HT1080 (cell line): ENCODE data around the gene DNAH3. TPM values are rescaled to one million over a fixed set of nuclear protein-coding genes. Genes with fewer than 3 reads are reported as not detected.
"Not testable (repeated sequence)": the region's sequence is repeated elsewhere in the genome, so short reads cannot be mapped to it uniquely, and the experiment has no call there.

Experiments used
- DNase-seq: peaks from one replicate; pipeline ENCODE4 v3.0.0-alpha.2; 2015; ENCODE audit warnings: low read depth
- total RNA-seq: library from RNA; depleted of rRNA; stranded (reverse); fragments of >200 nt; shearing (Covaris generic); gene quantifications from 2 replicates; pipeline ENCODE4 v1.2.3, GENCODE V29; 2014

DNAH3 gene
- total RNA-seq, 1 experiment from 2014 or later, result 0.05 TPM

DNA sequence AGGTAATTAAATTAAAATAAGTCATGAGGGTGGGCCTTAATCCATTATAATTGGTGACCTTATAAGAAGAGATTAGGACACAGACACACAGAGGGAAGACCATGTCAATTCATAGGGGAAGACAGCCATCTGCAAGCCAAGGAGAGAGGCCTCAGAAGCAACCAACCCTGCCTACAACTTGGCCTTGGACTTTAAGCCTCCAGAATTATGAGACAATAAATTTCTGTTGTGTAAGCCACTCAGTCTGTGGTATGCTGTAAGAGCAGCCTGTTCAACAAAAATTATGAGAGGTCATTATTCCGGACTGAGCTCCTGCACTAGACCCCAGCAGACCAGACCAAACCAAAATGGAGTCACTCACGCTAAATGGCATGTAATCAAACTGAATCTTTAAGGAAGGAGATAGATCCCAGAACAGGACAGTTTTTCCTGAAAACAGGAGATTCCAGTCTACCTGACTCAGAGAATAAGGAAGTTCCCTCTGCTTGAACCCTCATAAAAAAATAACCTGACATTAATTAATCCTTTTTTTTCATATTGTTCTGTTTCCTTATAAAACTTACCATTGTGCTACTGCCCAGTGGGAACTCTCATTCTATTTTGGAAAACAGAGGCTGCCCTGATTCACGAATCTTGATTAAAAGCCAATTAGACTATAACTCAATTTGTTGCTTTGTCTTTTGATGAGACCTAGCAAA, 74.3 kb downstream of the DNAH3 start:
- DNase-seq, result no peak

DNA sequence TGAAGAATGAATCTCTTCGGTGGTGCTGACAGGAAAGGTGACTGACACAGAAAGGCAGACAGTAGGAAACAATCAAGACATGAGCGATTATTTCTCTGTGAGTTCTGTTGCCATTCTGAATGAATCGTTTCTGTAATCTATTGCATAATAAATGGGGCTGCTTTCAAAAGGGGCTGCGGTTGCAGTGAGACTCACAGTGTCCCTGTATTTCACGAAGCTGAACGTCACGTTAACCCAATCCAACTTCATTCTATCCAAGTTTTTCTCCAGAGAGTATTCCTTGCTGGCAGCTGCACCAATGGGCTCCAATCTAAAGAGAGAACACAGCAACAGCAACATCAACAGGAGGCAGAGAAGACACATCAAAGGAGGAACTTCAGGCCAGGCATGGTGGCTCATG, 75.4 kb downstream of the DNAH3 start:
- no peak for DNase-seq

DNA sequence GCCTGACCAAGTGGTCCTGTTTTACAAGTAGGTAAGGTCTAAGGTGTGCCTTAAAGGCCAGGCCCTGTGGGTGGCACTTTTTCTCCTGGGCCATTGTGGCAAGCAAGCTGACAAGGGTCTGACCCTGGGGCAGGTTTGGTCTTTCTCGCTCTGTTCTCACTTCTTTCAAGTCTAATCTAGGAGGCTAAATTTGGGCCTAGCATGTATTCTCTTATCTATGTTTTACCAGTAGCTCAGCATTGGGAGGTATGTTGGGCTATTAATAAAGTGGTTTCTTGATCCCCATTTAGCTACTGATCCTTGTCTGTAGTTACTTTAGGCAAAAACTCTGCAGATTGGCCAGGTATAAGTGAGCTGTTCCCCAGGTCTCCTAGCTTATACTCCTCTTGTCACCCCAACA, 77.7 kb downstream of the DNAH3 start:
- no peak for DNase-seq

DNA sequence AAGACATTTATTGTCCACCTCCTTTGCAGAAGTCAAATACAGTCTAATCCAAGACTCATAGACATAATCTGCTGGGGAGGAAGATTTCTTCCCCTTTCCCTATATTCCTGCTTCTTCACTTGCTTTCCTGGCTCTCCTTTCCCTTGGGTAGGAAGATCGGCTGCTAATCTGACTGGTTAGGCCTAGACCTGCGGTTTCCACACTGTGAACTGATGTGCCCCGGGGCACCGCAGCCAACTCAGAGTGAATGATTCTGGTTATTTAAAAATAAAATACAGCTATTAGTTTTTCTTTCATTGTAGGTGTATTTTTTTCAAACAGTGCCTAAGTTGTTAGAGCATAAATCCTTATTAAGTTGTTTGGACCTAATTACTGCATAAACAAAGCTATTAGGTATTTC, 78.9 kb downstream of the DNAH3 start:
- no peak for DNase-seq

DNA sequence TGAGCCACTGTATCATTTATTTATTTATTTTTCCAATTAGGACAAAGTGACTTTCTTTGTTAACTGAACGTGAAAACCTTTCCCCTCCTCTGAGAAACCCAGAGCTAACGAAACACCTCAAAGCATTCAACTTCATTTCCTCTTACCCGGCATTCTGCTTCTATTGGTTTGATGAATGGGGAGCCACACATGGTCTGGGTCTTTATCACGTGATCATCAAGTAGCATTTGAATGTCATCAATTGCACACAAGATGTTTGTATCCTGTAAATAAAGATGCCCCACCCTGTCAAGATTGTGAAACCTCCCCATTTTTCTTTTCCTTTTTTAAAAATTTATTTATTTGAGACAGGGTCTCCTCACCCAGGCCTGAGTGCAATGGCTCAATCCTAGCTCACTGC, 80.1 kb downstream of the DNAH3 start:
- DNase-seq, result no peak

DNA sequence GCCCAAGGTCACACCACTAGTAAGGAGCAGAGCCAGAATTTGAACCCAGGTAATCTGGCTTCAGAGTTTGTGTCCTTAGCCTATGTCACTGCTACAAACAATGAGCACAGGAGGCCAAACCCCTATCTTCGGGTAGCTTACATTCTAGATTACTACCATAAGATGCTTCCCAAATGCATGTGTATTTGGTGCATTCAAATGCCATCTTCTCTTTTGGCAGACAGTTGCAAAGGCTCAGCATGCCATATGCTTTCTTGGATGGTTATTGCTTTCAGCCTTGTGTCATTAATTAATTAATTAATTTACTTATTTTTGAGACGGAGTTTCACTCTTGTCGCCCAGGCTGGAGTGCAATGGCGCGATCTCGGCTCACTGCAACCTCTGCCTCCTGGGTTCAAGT, 80.7 kb downstream of the DNAH3 start:
- no peak for DNase-seq

DNA sequence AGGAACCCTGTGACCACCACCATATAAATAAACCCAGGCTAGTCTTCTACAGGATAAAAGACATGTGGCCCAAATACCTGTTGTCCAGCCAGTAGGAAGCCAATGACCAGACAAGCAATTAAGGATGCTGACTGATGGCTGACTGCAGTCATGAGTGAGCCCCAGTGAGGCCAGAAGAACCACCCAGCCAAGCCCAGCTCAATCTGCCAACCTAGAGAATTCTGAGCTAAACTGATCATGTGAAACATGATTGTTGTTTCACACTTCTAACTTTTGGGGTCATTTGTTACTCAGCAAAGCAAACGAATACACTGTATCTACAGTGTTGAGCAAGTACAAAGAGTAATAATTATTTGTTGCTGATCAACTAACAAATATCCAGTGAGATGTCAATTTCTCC, 86.4 kb downstream of the DNAH3 start:
- no peak for DNase-seq

DNA sequence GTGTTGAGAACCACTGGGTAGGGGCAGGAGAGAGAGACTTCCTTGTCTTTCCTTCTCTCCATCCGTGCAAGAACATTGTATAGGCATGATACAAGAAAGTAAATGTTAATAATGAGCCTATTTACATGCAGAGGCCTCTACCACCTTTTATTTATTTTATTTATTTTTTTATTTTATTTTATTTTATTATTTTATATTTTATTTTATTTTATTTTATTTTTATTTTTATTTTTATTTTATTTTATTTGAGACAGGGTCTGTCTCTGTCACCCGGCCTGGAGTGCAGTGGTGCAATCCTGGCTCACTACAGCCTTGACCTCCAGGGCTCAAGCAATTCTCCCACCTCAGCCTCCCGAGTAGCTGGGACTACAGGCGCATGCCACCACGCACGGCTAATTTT, 87.3 kb downstream of the DNAH3 start:
- not testable (repeated sequence) for DNase-seq

DNA sequence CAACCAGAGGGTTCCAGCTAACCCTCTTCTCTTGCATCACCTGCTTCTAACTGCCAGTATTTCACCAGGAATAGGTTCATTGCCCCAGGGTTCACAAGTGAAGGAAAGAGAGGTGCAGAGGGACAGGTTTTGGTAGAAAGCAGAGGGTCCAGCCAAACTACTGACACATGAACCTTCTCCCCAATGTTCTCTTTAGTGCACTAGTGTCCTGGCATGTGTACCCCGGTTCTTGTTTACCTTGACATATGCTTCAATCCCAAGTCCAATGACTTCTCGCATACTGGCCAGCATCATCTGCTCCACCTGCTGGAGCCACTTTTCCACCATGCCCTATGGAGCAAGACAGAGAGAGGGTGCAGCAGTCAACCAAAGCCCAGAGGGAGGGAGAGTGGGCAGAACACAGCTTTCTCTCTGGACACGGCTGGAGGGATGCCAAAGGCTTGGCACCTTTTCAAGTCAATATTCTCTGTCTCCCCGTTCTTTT, 90.6 kb downstream of the DNAH3 start:
- no peak for DNase-seq

DNA sequence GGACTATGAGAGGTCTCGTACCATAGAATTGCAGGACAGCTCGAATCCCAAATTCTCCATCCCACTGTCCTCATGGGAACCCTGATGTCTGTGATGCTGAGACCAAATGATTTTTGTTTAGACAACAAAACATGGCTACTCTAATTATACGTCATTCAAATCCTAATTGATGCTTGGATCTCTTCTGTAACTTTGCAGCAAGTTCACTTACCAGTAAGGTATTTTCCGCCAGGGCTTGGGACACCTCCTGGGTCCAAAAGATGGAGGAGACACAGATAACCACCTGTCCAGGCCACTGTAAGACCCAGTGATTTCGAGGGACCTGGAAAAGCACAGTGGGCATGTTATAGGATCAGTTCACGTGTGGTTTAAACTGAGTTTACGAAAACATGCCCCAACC, 92.8 kb downstream of the DNAH3 start:
- no peak for DNase-seq

DNA sequence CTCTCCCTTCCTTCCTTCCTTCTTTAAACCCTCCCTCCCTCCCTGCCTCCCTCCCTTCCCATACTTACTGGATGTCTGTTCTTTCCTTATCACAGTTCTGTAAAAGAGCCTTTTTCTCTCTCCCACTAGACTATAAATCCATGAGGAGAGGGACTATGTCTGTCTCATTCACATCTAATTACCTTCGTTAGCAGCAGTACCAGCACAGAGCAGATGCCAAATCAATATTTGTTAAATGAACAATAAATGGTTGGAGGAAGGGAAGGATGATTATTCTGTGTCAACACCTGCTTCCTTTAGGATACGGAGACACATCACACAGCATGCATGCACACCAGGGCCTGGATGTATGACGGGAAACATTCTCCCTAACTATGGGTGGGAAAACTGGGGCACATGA, 94.2 kb downstream of the DNAH3 start:
- no peak for DNase-seq

DNA sequence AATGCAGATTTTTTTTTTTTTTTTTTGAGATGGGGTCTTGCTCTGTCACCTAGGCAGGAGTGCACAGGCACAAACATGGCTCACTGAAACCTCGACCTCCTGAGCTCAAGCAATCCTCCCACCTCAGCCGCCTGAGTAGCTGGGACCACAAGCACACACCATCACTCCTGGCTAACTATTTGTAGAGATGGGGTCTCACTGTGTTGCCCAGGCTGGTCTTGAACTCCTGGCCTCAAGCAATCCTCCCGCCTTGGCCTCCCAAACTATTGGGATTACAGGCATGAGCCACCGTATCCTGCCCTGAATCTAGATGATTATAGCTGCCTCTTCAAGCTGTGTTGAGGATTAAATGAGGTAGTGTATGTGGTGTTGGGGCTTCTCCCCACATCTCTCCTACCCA, 94.9 kb downstream of the DNAH3 start:
- DNase-seq, result not testable (repeated sequence)

DNA sequence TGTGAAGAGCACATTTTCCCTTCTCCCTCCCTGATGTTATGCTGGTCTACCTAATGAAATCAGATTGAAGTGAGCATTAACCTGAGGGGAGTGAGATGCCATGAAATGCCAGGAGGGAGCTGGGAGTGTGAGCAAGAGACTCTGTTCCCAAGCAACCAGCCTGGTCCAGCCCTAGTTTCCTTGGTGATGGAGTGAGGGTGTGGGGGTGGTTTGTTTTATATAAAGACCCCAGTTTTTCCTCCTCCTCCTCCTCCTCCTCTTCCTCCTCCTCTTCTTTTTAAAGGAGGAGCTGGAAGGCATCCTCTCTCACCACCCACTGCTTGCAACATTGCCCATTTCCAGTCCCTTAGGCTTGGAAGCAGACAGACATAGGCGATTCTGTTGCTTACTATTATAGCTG, 97.1 kb downstream of the DNAH3 start:
- DNase-seq, result no peak

DNA sequence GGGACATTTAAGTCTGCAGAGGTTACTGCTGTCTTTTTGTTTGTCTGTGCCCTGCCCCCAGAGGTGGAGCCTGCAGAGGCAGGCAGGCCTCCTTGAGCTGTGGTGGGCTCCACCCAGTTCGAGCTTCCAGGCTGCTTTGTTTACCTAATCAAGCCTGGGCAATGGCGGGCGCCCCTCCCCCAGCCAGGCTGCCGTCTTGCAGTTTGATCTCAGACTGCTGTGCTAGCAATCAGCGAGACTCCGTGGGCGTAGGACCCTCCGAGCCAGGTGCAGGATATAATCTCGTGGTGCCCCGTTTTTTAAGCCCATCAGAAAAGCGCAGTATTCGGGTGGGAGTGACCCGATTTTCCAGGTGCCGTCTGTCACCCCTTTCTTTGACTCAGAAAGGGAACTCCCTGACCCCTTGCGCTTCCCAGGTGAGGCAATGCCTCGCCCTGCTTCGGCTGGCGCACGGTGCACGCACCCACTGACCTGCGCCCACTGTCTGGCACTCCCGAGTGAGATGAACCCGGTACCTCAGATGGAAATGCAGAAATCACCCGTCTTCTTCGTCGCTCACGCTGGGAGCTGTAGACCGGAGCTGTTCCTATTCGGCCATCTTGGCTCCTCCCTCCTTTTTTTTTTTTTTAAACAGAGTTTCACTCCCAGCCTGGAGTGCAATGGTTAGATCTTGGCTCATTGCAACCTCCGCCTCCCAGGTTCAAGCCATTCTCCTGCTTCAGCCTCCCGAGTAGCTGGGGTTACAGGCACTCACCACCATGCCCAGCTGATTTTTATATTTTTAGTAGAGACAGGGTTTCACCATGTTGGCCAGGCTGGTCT, 102.3 kb downstream of the DNAH3 start:
- DNase-seq, result not testable (repeated sequence)

DNA sequence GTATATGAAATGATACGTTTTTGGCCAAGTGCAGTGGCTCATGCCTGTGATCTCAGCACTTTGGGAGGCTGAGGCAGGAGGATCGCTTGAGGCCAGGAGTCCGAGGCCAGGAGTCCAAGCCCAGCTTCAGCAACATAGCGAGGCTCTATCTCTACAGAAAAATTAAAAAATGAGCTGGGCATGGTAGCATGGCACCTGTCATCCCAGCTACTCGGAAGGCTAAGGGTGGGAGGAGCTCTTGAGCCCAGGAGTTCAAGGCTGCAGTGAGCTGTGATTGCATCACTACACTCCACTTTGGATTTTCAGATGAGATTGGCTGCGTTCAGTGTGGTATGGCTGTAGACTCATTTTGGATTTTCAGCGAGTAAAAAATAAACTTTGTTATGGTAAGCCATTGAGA, 112.4 kb downstream of the DNAH3 start:
- no peak for DNase-seq

DNA sequence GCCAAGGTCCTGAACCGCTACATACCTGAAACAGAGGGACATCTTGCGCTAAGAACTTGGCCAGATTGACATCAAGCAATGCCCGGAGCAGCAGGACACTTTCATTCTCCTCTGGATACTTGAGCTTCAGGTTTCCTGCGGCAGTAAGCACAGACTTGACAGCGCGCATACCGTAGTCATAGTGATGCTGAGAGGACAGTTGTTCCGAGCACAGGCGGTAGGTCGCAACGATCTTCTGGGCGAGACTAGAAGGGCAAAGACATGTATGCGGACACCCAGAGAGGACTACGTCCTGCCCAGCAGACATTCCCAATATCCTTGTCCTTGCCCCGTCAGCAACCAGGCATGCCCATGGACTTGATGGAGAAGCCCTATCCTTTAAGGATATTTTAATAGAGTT, 112.9 kb downstream of the DNAH3 start:
- DNase-seq, result no peak

DNA sequence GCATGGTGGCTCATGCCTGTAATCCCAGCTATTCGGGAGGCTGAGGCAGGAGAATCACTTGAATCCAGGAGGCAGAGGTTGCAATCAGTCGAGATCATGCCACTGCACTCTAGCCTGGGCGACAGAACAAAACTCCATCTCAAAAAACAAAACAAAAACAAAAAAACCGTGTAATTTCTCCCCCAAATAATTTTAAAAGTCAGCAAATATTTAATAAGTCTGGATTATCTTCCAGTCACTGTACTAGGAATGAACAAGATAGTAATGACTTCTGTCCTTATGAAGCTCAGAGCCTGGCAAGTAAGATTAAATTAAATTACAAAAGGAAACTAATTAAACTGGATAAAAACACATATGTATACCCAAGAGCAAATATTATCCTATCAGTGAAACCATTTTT, 113.5 kb downstream of the DNAH3 start:
- DNase-seq, result no peak

DNA sequence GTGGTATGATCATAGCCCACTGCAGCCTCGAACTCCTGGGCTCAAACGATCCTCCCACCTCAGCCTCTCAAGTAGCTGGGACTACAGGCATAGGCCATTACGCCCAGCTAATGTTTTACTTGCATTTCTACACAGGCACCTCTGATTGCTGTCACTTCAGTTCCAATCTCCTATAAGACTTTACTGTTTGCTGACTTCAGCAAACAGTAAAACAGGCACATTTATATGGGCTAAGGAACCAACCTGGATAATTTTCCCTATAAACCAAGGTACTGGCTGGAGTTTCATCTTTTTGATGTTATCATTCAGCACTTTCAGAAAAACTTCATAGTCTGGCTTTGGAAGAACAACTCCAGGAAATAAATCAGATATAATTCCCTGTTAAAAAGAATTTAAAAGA, 114.2 kb downstream of the DNAH3 start:
- DNase-seq, result no peak

DNA sequence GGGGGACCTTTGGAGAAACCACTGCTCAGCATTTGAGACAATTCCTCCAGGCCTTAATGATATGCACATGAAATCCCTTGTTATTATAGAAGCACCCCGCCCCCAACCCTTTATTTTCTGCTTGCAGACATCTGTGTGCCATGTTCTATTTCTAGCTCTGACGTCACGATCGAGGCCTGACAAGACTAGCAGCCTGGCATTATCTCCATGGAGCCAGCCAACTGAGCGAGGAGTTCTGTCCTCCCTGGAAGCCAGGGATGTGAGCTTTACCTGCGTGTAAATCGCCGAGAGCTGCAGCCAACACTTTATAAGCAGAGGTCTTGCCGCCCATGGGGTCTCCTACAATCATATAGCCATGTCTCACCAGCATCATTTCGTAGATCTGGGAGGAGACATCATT, 116.9 kb downstream of the DNAH3 start:
- no peak for DNase-seq

DNA sequence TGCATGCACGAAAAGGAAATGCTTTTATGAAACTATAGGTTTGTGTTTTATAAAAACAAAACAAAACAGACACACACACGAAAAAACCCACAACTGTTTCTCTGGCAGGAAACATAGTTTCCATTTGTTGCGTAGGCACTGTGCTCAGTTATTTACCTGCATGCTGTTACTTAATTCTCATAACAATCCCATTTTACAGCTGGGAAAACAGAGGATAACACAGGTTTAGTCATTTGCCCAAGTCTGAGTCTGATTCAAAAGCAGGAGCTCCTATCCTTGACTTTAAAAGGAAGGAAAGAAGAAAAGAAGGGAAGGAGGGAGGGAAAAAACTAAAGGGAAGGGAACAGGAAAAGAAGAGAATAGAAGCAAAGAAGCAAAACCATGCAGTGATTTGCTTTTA, 117.4 kb downstream of the DNAH3 start:
- no peak for DNase-seq

DNA sequence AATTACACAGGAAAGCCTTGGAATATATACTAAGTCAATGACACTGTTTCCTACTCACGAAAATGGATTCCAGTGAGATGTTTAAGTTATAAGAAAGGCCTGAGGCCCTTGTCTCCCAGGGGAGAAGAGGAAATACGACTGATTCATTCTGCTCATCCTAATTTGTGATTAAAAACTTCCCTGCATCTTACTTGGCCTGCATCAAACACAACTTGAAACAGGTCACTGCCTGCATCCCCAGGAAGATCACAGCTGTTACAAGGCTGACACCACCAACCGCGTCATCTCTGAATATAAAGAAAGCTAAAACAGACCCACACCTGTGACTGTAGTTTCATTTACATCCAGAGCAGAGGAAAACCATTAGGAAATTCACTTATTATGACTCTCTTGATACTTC, 121.9 kb downstream of the DNAH3 start:
- DNase-seq, result no peak

DNA sequence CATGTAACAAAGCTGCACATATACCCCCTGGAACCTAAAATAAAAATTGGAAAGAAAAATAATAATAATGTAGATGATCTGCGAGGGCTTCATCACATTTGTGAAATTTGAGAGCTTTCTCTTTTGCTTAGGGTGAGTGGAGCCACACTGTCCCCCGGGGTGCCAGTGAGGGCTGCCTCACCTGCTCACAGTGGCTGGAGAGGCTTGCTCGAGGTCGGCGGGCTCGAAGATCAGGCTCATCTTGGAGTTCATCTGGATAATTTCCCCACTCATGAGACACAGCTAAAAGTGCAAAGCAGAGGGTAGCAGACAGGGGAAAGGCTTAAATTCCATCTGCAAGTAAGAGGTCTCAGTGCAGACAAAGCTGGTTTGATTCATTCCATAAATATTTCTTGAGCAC, 123.8 kb downstream of the DNAH3 start:
- DNase-seq, result no peak
